ENCODE measurements around the gene ZC3H12C.

The ZC3H12C gene

DNA sequence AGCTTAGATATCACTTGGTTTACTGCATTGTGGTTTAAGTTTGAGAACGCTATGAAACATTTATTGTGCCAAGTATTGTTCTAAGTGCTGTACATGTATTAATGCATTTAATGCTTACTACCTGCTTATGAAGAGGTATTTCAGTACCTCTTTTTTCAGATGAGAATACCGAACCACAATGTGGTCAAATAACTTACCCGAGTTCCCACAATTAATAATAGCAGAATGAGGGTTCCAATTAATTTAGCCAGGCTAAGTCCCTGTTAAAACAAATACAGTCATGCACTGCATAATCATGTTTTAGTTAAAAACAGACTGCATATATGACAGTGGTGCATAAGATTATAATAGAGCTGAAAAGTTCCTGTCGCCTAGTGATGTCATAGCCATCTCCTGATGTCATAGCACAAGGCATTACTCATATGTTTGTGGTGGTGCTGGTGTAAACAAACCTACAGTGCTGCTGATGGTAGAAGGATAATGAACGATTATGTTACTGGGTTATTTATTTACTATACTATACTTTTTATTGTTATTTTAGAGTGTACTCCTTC is 4.3 kb downstream of the ZC3H12C start:
- DNase-seq (ENCODE audit: low read depth) = no peak
- TF ChIP-seq MYC (IDR thresholded peaks at IDR 0.05; ENCODE audit: low read depth, low read length) = no peak
- TF ChIP-seq, protein P1, sequence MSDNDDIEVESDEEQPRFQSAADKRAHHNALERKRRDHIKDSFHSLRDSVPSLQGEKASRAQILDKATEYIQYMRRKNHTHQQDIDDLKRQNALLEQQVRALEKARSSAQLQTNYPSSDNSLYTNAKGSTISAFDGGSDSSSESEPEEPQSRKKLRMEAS (IDR thresholded peaks at IDR 0.05; ENCODE audit: low read depth, low read length) = no peak
- no peak for TF ChIP-seq POLR2A (IDR thresholded peaks at IDR 0.05; ENCODE audit: extremely low read depth, insufficient read length)
- TF ChIP-seq, protein P2, sequence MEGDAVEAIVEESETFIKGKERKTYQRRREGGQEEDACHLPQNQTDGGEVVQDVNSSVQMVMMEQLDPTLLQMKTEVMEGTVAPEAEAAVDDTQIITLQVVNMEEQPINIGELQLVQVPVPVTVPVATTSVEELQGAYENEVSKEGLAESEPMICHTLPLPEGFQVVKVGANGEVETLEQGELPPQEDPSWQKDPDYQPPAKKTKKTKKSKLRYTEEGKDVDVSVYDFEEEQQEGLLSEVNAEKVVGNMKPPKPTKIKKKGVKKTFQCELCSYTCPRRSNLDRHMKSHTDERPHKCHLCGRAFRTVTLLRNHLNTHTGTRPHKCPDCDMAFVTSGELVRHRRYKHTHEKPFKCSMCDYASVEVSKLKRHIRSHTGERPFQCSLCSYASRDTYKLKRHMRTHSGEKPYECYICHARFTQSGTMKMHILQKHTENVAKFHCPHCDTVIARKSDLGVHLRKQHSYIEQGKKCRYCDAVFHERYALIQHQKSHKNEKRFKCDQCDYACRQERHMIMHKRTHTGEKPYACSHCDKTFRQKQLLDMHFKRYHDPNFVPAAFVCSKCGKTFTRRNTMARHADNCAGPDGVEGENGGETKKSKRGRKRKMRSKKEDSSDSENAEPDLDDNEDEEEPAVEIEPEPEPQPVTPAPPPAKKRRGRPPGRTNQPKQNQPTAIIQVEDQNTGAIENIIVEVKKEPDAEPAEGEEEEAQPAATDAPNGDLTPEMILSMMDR (IDR thresholded peaks at IDR 0.05; ENCODE audit: low read depth, low read length) = no peak
- H3K4me3 ChIP-seq (ENCODE audit: low read depth, low read length) = no peak overlapping the region

DNA sequence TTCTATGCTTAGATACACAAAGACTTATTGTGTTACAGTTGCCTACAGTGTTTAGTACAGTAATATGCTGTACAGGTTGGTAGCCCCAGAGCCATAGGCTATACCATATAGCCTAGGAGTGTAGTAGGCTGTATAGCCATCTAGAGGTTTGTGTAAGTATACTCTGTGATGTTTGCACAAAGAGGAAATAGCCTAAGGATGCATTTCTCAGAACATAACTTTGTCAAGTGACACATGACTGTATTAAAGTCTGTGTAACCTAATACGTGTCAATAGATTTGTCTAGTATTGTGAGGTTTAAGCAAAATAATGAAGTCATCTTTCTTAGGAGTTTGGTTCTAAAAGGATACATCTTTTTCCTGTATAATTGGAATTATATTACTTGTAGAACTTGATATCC is 5.5 kb downstream of the ZC3H12C start:
- no peak overlapping the region for H3K4me3 ChIP-seq (ENCODE audit: low read depth, low read length)
- no peak for DNase-seq (ENCODE audit: low read depth)
- TF ChIP-seq POLR2A (IDR thresholded peaks at IDR 0.05; ENCODE audit: extremely low read depth, insufficient read length) = no peak
- TF ChIP-seq, protein P1 (IDR thresholded peaks at IDR 0.05; ENCODE audit: low read depth, low read length) = no peak
- TF ChIP-seq, protein P2 (IDR thresholded peaks at IDR 0.05; ENCODE audit: low read depth, low read length) = no peak
- TF ChIP-seq MYC (IDR thresholded peaks at IDR 0.05; ENCODE audit: low read depth, low read length) = no peak

DNA sequence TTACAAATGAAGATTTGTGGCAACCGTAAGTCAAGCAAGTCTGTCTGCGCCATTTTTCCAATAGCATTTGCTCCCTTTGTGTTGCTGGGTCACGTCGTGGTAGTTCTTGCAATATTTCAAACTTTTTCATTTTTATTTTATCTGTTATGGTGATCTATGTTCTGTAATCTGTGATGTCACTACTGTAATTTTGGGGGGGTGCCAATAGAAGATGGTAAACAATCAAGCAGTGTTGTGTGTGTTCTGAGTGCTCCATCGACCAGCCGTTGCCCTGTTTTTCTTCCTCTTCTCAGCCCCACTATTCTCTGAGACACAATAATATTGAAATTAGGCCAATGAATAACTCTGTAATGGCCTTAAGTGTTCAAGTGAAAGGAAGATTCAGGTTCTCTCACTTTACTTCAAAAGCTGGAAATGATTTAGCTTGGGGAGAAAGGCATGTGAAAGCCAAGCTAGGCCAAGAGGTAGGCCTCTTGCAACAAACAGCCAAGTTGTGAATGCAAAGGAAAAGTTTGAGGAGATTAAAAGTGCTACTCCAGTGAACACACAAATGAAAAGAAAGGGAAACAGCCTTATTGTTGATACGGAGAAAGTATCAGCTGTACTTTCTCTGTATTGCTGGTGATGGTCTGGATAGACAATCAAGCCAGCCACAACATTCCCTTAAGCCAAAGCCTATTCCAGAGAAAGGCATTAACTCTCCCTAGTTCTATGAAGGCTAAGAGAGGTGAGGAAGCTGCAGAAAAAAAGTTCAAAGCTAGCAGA is 7.5 kb downstream of the ZC3H12C start:
- DNase-seq (ENCODE audit: low read depth) = no peak
- no peak overlapping the region for H3K4me3 ChIP-seq (ENCODE audit: low read depth, low read length)
- TF ChIP-seq, protein P2 (IDR thresholded peaks at IDR 0.05; ENCODE audit: low read depth, low read length) = no peak
- TF ChIP-seq POLR2A (IDR thresholded peaks at IDR 0.05; ENCODE audit: extremely low read depth, insufficient read length) = no peak
- TF ChIP-seq MYC (IDR thresholded peaks at IDR 0.05; ENCODE audit: low read depth, low read length) = no peak
- TF ChIP-seq, protein P1 (IDR thresholded peaks at IDR 0.05; ENCODE audit: low read depth, low read length) = no peak

DNA sequence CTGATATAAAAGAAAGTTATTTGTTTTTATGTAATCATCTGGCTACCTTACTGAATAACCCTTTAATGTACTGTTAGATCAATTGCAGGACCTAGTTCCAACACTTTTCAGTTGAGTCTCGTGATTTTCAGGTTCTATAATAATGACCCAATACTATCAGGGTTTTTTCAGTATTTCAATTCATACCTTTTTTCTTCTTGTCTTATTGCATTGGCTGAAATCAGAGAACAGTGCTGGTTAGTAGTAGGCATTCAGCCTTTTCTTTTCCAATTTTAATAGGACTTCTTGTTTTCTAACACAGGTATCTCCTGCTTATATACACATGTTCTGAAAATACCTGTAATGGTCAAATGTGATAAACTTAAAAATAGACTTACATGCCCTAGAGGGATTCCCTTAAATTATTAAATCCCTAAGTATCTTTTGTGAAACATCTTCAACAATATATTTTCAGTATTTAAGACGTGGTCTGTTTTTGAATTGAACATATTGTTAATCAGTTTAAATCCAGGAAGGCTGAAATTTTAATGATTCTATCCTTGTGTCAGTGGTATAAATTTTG is 13.6 kb downstream of the ZC3H12C start:
- no peak for DNase-seq (ENCODE audit: low read depth)
- H3K4me3 ChIP-seq (ENCODE audit: low read depth, low read length) = no peak overlapping the region
- no peak for TF ChIP-seq POLR2A (IDR thresholded peaks at IDR 0.05; ENCODE audit: extremely low read depth, insufficient read length)
- TF ChIP-seq, protein P2 (IDR thresholded peaks at IDR 0.05; ENCODE audit: low read depth, low read length) = no peak
- TF ChIP-seq, protein P1 (IDR thresholded peaks at IDR 0.05; ENCODE audit: low read depth, low read length) = no peak
- TF ChIP-seq MYC (IDR thresholded peaks at IDR 0.05; ENCODE audit: low read depth, low read length) = no peak

DNA sequence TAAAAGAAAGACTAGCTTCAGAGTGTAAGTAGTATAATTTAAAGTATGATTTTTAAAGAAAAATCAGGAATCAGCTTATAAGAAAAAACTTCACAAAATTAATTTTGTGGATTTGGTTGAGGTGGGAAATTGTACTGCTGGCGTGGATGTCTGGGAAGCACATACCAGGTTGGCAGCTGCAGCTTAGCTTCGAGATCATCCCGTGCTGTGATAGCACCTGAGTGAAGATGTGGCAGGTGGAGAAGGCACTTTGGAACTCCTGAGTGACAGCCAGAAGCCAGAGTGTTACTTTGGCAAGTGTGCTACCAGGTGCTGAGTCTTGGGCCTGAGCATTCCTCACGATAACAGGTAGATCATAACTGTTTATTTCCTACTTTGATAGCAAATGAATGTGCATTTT is 17.7 kb downstream of the ZC3H12C start:
- H3K4me3 ChIP-seq (ENCODE audit: low read depth, low read length) = no peak overlapping the region
- DNase-seq (ENCODE audit: low read depth) = no peak
- TF ChIP-seq, protein P1 (IDR thresholded peaks at IDR 0.05; ENCODE audit: low read depth, low read length) = no peak
- no peak for TF ChIP-seq MYC (IDR thresholded peaks at IDR 0.05; ENCODE audit: low read depth, low read length)
- TF ChIP-seq, protein P2 (IDR thresholded peaks at IDR 0.05; ENCODE audit: low read depth, low read length) = no peak
